Uterus (tissue), 4 donors: Measurements from ENCODE around the gene KCNJ18. TPM values are rescaled to one million over a fixed set of nuclear protein-coding genes. Genes with fewer than 3 reads are reported as not detected.
"Not testable (repeated sequence)": the region's sequence is repeated elsewhere in the genome, so short reads cannot be mapped to it uniquely, and the experiment has no call there.

Source experiments
- DNase-seq, 2 donors: peaks; one replicate each; pipeline ENCODE4 v3.0.0-alpha.2; 2019 to 2020
- H3K27ac ChIP-seq, 2 donors: fragments of 200-600 bp; sonication (generic); 1 replicate in 1 of 2; 2 replicates in 1 of 2; pipeline ENCODE4 v1.5.1; 2016 to 2018
- H3K27me3 ChIP-seq, 2 donors: fragments of 200-600 bp; sonication (generic); one replicate each; pipeline ENCODE4 v1.5.1; 2018 to 2019; ENCODE audit warnings: control low read depth in 1 of 2
- H3K36me3 ChIP-seq, 2 donors: fragments of 200-600 bp; sonication (generic); one replicate each; pipeline ENCODE4 v1.5.1; 2019; ENCODE audit warnings: control low read depth in 1 of 2
- H3K4me1 ChIP-seq, 2 donors: fragments of 200-600 bp; sonication (generic); one replicate each; pipeline ENCODE4 v1.5.1; 2018 to 2019; ENCODE audit warnings: control low read depth in 1 of 2
- H3K4me3 ChIP-seq, 2 donors: fragments of 200-600 bp; sonication (generic); 1 replicate in 1 of 2; 2 replicates in 1 of 2; pipeline ENCODE4 v1.5.1; 2018 to 2019; ENCODE audit warnings: mild to moderate bottlenecking in 1 of 2
- H3K9me3 ChIP-seq, 2 donors: fragments of 200-600 bp; sonication (generic); one replicate each; pipeline ENCODE4 v1.5.1; 2019; ENCODE audit warnings: control low read depth in 1 of 2
- CTCF ChIP-seq, 4 experiments: fragments of 200-600 bp in 2 of 4; fragments of 450-650 bp in 2 of 4; sonication (generic) in 2 of 4; IDR thresholded peaks; one replicate each; pipeline ENCODE4 v1.5.1; 2016 to 2019; ENCODE audit warnings: antibody characterized with exemption in 4 of 4, mild to moderate bottlenecking in 2 of 4, moderate library complexity in 1 of 4
- POLR2A ChIP-seq, 2 donors: fragments of 450-650 bp; IDR thresholded peaks; one replicate each; pipeline ENCODE4 v1.6.1; 2016; ENCODE audit warnings: antibody characterized with exemption in 2 of 2, mild to moderate bottlenecking in 1 of 2, moderate library complexity in 1 of 2
- intact Hi-C: fragments of 100-400 bp; cut with DNase I; formaldehyde crosslinking; loops from one replicate; pipeline ENCODE4 v1.15.1; 2023; ENCODE audit warnings: low total_unique reads
- total RNA-seq, 4 donors: library from RNA; depleted of rRNA in 3 of 4; stranded (reverse); fragments of >200 nt in 3 of 4; gene quantifications; one replicate each; pipeline versions ENCODE4 v1.1.0 to v1.2.4, GENCODE V29; 2014 to 2023
- donor health status: DM: yes; HTN: yes; CAD: no.

The KCNJ18 gene
- total RNA-seq, 4 donors from 2014 or later: not detected

GRCh38 chr17:21689604-21690003 lies 2.7 kb upstream of the KCNJ18 start:
- Histone ChIP-seq H3K4me1 (no peaks in the 10 kb centered on the region), H3K27me3 (no peaks in the 10 kb centered on the region), H3K4me3 (no peak overlapping the region), H3K27ac (no peak overlapping the region), H3K36me3 (no peaks in the 10 kb centered on the region), H3K9me3 (no peaks in the 10 kb centered on the region)
- TF ChIP-seq POLR2A (IDR thresholded peaks at IDR 0.05) (no peak), CTCF (IDR thresholded peaks at IDR 0.05) (no peak)
- peak; percentile 65 to 84 for DNase-seq
- intact Hi-C loops: no loop called here

GRCh38 chr17:21690811-21691210 lies 1.5 kb upstream of the KCNJ18 start:
- H3K27me3 ChIP-seq, H3K4me3 ChIP-seq, intact Hi-C loops, H3K4me1 ChIP-seq, DNase-seq, H3K9me3 ChIP-seq, H3K27ac ChIP-seq, H3K36me3 ChIP-seq: not testable (repeated sequence)

GRCh38 chr17:21691481-21691880 lies 842 bp upstream of the KCNJ18 start:
- H3K9me3 ChIP-seq, DNase-seq, H3K36me3 ChIP-seq, intact Hi-C loops, H3K27ac ChIP-seq, H3K4me3 ChIP-seq, H3K27me3 ChIP-seq, H3K4me1 ChIP-seq: not testable (repeated sequence)

- H3K27ac ChIP-seq, H3K4me3 ChIP-seq, H3K36me3 ChIP-seq, H3K4me1 ChIP-seq, DNase-seq, intact Hi-C loops, H3K9me3 ChIP-seq, H3K27me3 ChIP-seq: not testable (repeated sequence)
Measured at GRCh38 chr17:21692704-21693065, 362 bp downstream of the KCNJ18 start.

- H3K4me3 ChIP-seq, H3K9me3 ChIP-seq, H3K36me3 ChIP-seq, intact Hi-C loops, H3K4me1 ChIP-seq, DNase-seq, H3K27me3 ChIP-seq, H3K27ac ChIP-seq: not testable (repeated sequence)
Measured at GRCh38 chr17:21693391-21693796, 1.1 kb downstream of the KCNJ18 start.

GRCh38 chr17:21693937-21694336 lies 1.6 kb downstream of the KCNJ18 start:
- H3K4me3 ChIP-seq, H3K27ac ChIP-seq, H3K27me3 ChIP-seq, H3K36me3 ChIP-seq, DNase-seq, H3K4me1 ChIP-seq, intact Hi-C loops, H3K9me3 ChIP-seq: not testable (repeated sequence)

- intact Hi-C loops, H3K27me3 ChIP-seq, DNase-seq, H3K4me1 ChIP-seq, H3K36me3 ChIP-seq, H3K27ac ChIP-seq, H3K9me3 ChIP-seq, H3K4me3 ChIP-seq: not testable (repeated sequence)
Measured at GRCh38 chr17:21696227-21696626, 3.9 kb downstream of the KCNJ18 start.

GRCh38 chr17:21696842-21697507 lies 4.7 kb downstream of the KCNJ18 start:
- H3K36me3 ChIP-seq, H3K4me1 ChIP-seq, H3K9me3 ChIP-seq, H3K27ac ChIP-seq, intact Hi-C loops, H3K4me3 ChIP-seq, DNase-seq, H3K27me3 ChIP-seq: not testable (repeated sequence)

GRCh38 chr17:21697508-21697860 lies 5.2 kb downstream of the KCNJ18 start:
- H3K27me3 ChIP-seq, H3K9me3 ChIP-seq, H3K36me3 ChIP-seq, H3K27ac ChIP-seq, DNase-seq, intact Hi-C loops, H3K4me1 ChIP-seq, H3K4me3 ChIP-seq: not testable (repeated sequence)

- intact Hi-C loops: not testable (repeated sequence)
Measured at GRCh38 chr17:21698437-21699075, 6.2 kb downstream of the KCNJ18 start.

GRCh38 chr17:21699124-21699523 lies 6.8 kb downstream of the KCNJ18 start:
- H3K27ac ChIP-seq, DNase-seq, H3K27me3 ChIP-seq, H3K36me3 ChIP-seq, H3K4me1 ChIP-seq, intact Hi-C loops, H3K4me3 ChIP-seq, H3K9me3 ChIP-seq: not testable (repeated sequence)

More at GRCh38 chr17:21698437-21699075, 6.2 kb downstream of the KCNJ18 start:
- H3K27ac ChIP-seq, H3K27me3 ChIP-seq, H3K36me3 ChIP-seq, H3K4me1 ChIP-seq, DNase-seq, H3K4me3 ChIP-seq, H3K9me3 ChIP-seq: not testable (repeated sequence)

GRCh38 chr17:21699573-21700236 lies 7.4 kb downstream of the KCNJ18 start:
- H3K36me3 ChIP-seq, H3K4me1 ChIP-seq, intact Hi-C loops, H3K4me3 ChIP-seq, DNase-seq, H3K9me3 ChIP-seq, H3K27me3 ChIP-seq, H3K27ac ChIP-seq: not testable (repeated sequence)
